IPS-11a (cell line): ENCODE results near the gene MRPL53.

Experiments used
- H3K4me3 ChIP-seq: one replicate; pipeline ENCODE4 v1.5.1; 2013; ENCODE audit warnings: low read depth, low read length, control low read depth

Gene MRPL53

GRCh38 chr2:74454654-74455511, 17.6 kb downstream of the MRPL53 start, which contains the start of gene INO80B:
Gene INO80B (plus strand): TSS chr2:74455087. CDS start chr2:74455117, 30 bp downstream.
- H3K4me3 ChIP-seq: peak within 1 kb of the TSS; percentile 81

GRCh38 chr2:74450570-74451190, 21.8 kb downstream of the MRPL53 start:
- no peak overlapping the region for H3K4me3 ChIP-seq

GRCh38 chr2:74448771-74449170, 23.7 kb downstream of the MRPL53 start:
- H3K4me3 ChIP-seq: no peak overlapping the region

- no peak overlapping the region for H3K4me3 ChIP-seq
Measured at GRCh38 chr2:74447230-74447999, 25.1 kb downstream of the MRPL53 start.

- no peak overlapping the region for H3K4me3 ChIP-seq
Measured at GRCh38 chr2:74444498-74445318, 27.8 kb downstream of the MRPL53 start.

GRCh38 chr2:74442483-74443297, 29.8 kb downstream of the MRPL53 start:
- H3K4me3 ChIP-seq: peak overlapping the region; percentile 78

- H3K4me3 ChIP-seq: peak within 1 kb of the TSS; percentile 78
Measured at GRCh38 chr2:74441690-74442482, 30.6 kb downstream of the MRPL53 start, which contains the start of gene RTKN. Gene RTKN (minus strand): TSS chr2:74441937. CDS start chr2:74441816, 121 bp downstream.

GRCh38 chr2:74441170-74441689, 31.2 kb downstream of the MRPL53 start:
- peak overlapping the region; percentile 78 for H3K4me3 ChIP-seq

GRCh38 chr2:74440378-74441169, 31.9 kb downstream of the MRPL53 start:
- peak overlapping the region; percentile 78 for H3K4me3 ChIP-seq

- peak overlapping the region; percentile 78 for H3K4me3 ChIP-seq
Measured at GRCh38 chr2:74439803-74440377, 32.6 kb downstream of the MRPL53 start.

GRCh38 chr2:74439373-74439772, 33.1 kb downstream of the MRPL53 start:
- peak overlapping the region; percentile 78 for H3K4me3 ChIP-seq

- no peak overlapping the region for H3K4me3 ChIP-seq
Measured at GRCh38 chr2:74438248-74438647, 34.2 kb downstream of the MRPL53 start.

- H3K4me3 ChIP-seq: no peak overlapping the region
Measured at GRCh38 chr2:74436848-74437695, 35.4 kb downstream of the MRPL53 start.

- H3K4me3 ChIP-seq: no peak overlapping the region
Measured at GRCh38 chr2:74436111-74436805, 36.2 kb downstream of the MRPL53 start.

GRCh38 chr2:74430502-74430901, 42.0 kb downstream of the MRPL53 start:
- H3K4me3 ChIP-seq: no peak overlapping the region
